Activated gamma-delta T cell treated with Interleukin-2 at 50 U/mL for 16 hours (primary cell): Measurements from ENCODE around the gene SMIM43.
"Not testable (repeated sequence)": the region's sequence is repeated elsewhere in the genome, so short reads cannot be mapped to it uniquely, and the experiment has no call there.

Experiments used
- DNase-seq: peaks from one replicate; pipeline ENCODE4 v3.0.0-alpha.2; 2020

Gene SMIM43

GRCh38 chr4:121733942-121734341 lies 31.0 kb downstream of the SMIM43 start:
- DNase-seq, result no peak

- DNase-seq, result not testable (repeated sequence)
Measured at GRCh38 chr4:121729753-121730152, 35.2 kb downstream of the SMIM43 start.

GRCh38 chr4:121728798-121729226 lies 36.2 kb downstream of the SMIM43 start:
- no peak for DNase-seq

- no peak for DNase-seq
Measured at GRCh38 chr4:121728066-121728465, 36.9 kb downstream of the SMIM43 start.

GRCh38 chr4:121726642-121727268 lies 38.2 kb downstream of the SMIM43 start:
- no peak for DNase-seq

- no peak for DNase-seq
Measured at GRCh38 chr4:121724671-121725070, 40.3 kb downstream of the SMIM43 start.

GRCh38 chr4:121721700-121722099 lies 43.3 kb downstream of the SMIM43 start:
- no peak for DNase-seq

GRCh38 chr4:121720109-121720508 lies 44.9 kb downstream of the SMIM43 start:
- no peak for DNase-seq

- DNase-seq, result no peak
Measured at GRCh38 chr4:121717680-121718237, 47.2 kb downstream of the SMIM43 start.

GRCh38 chr4:121714548-121714947 lies 50.4 kb downstream of the SMIM43 start:
- no peak for DNase-seq

- DNase-seq, result no peak
Measured at GRCh38 chr4:121712783-121713182, 52.2 kb downstream of the SMIM43 start.

- no peak for DNase-seq
Measured at GRCh38 chr4:121712001-121712651, 52.8 kb downstream of the SMIM43 start.

GRCh38 chr4:121711263-121712000 lies 53.5 kb downstream of the SMIM43 start:
- no peak for DNase-seq

GRCh38 chr4:121709766-121710405 lies 55.1 kb downstream of the SMIM43 start:
- DNase-seq, result no peak
